Fibroblast of lung (primary cell): ENCODE measurements around the gene IL16.
A peak's percentile ranks its signal among the peaks of the same experiment; 100 is the strongest.

Source experiments
- EZH2 ChIP-seq: IDR thresholded peaks from 2 replicates; pipeline ENCODE4 v1.5.1; 2012; ENCODE audit warnings: low read length, control low read depth, mild to moderate bottlenecking; ENCODE audit errors: missing control alignments
- TF ChIP-seq, protein P1 (sequence below), 2 donors: IDR thresholded peaks in 1 of 2; conservative IDR thresholded peaks in 1 of 2; 1 replicate in 1 of 2; 2 replicates in 1 of 2; pipeline ENCODE4 v1.5.1; 2011 to 2012; ENCODE audit warnings: low read length in 2 of 2, control low read depth in 1 of 2, inconsistent platforms in 1 of 2, low read depth in 1 of 2, mild to moderate bottlenecking in 1 of 2

DNA sequence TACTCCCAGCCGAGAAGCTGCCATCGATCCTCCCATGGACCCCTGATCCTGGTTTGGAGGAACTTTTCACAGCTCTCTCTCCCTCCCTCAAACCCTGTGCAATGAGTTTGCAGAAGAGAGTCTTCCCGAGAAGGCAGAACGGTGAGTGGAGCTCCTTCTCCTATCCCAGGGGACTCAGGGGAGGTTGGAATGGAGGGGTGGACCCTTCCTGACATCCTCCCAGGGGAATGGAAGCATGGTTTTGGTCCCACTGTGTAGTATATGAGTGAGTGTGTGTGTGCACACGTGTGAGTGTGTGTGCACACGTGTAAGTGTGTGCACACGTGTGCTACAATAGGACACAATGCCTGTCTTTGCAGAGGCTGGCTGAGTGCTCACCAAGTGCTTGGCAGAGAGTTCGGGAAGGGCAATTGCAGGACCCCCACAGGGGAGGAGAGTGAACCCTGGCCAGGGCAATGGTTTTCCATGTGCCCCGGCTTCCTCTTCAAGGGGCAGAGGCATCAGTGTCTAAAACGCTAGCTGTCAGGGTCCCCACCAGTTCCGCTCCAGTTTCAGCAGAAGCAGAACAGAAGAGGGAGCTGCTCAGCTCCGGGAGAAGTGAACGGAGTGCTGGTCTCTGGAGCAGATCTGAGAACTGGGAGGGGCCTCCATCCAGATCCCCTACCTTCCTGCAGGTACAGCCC is 13.8 kb upstream of the IL16 start:
- TF ChIP-seq, protein P1, sequence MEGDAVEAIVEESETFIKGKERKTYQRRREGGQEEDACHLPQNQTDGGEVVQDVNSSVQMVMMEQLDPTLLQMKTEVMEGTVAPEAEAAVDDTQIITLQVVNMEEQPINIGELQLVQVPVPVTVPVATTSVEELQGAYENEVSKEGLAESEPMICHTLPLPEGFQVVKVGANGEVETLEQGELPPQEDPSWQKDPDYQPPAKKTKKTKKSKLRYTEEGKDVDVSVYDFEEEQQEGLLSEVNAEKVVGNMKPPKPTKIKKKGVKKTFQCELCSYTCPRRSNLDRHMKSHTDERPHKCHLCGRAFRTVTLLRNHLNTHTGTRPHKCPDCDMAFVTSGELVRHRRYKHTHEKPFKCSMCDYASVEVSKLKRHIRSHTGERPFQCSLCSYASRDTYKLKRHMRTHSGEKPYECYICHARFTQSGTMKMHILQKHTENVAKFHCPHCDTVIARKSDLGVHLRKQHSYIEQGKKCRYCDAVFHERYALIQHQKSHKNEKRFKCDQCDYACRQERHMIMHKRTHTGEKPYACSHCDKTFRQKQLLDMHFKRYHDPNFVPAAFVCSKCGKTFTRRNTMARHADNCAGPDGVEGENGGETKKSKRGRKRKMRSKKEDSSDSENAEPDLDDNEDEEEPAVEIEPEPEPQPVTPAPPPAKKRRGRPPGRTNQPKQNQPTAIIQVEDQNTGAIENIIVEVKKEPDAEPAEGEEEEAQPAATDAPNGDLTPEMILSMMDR (conservative IDR thresholded peaks at IDR 0.05 in 1 of 2, IDR thresholded peaks at IDR 0.05 in 1 of 2; ENCODE audit: low read depth in 1 of 2, low read length in 2 of 2) = peak; percentile 39 to 44
- TF ChIP-seq EZH2 = no peak
